ENCODE data around the gene PPIF.

The PPIF gene

DNA sequence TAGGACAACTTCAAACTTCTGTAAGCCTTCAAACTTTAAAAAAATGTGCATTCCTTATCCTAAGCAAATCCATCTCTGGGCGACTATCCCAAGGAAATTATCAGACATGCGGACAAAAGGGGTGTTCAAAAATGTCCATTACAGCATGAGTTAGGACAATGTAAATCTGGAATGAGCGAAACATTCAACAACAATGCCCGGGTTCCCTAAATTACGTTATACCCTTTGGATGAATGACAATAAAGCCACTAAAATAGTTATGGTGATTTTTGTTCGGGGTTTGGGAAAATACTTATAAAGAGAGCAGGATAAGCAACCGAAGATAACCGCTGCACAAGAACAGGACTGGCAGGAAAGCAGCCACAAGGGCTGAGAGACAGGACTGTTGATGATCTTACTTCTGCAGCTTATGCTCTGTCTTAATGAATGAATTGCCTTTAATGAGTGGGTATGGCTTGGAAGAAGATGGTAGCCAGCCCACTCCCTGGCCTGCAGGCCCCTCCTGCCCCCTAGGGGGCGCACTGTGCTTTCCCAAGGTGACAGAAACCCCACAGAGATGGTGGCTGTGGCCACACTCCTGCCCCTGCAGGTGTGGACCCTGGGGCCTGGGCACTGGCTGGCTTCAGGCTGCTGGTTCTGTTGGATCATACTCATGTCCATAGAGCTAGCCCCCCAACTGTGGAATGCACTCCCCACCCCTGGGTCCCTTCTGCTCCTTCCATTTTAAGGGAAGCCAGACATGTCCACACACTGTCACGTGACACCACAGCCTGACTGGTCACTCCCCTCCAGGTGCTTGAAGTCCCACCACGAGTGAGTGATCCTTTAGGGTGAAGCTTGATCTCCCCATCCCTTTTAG, 53.1 kb downstream of the PPIF start:
- in situ Hi-C loops (cut with HindIII; ENCODE audit: low sequenced_read_pairs): no loop called here
- no peak overlapping the region for H3K4me3 ChIP-seq (ENCODE audit: low read depth, low read length)
- no peak for DNase-seq (ENCODE audit: low read depth)
- TF ChIP-seq, protein P1, sequence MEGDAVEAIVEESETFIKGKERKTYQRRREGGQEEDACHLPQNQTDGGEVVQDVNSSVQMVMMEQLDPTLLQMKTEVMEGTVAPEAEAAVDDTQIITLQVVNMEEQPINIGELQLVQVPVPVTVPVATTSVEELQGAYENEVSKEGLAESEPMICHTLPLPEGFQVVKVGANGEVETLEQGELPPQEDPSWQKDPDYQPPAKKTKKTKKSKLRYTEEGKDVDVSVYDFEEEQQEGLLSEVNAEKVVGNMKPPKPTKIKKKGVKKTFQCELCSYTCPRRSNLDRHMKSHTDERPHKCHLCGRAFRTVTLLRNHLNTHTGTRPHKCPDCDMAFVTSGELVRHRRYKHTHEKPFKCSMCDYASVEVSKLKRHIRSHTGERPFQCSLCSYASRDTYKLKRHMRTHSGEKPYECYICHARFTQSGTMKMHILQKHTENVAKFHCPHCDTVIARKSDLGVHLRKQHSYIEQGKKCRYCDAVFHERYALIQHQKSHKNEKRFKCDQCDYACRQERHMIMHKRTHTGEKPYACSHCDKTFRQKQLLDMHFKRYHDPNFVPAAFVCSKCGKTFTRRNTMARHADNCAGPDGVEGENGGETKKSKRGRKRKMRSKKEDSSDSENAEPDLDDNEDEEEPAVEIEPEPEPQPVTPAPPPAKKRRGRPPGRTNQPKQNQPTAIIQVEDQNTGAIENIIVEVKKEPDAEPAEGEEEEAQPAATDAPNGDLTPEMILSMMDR (IDR thresholded peaks at IDR 0.05; ENCODE audit: low read depth, low read length, missing control alignments): peak; percentile 72

DNA sequence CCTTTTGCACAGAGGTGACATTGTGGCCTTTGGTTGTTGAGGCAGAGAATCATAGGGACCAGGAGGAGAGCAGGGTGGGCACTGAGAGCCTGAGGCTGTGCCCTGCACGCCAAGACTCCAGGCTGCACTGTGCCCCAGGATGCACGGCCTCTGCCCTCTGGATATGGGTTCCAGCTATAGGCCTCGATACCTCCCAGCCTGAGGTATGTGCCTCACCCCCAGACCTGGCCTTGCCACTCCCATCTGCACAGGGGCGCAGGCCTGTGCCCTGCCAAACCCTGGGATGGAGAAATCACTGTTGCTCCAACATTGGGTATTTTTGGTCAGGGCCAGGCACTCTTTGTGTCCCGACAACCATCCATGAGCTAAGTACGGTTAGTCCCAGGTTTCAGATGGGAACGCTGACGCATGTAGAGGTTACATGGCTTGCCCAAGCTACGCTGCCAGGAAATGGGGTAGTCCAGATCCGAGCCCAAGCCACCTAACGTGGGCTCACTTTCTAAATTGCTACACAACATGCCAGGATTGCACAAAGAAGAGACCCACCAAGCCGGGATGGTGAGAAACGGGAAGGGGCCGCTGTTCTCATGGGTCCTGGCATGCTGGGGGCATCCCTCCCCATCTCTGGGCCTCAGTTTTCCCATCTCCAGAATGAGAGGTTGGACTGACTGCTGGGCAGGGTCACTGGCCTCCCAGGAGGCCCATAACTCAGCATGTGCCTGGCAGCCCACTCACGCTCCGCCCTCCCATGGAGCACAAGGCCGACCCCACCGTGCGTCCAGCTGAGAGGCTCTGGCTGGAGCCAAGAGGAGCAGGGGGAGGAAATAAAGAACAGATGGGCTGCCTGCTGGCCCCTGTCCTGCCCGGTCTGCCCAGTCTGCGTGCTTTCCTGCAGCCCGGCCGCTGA, 54.0 kb downstream of the PPIF start:
- H3K4me3 ChIP-seq (ENCODE audit: low read depth, low read length): no peak overlapping the region
- DNase-seq (ENCODE audit: low read depth): no peak
- in situ Hi-C loops (cut with HindIII; ENCODE audit: low sequenced_read_pairs): no loop called here
- TF ChIP-seq, protein P1 (IDR thresholded peaks at IDR 0.05; ENCODE audit: low read depth, low read length, missing control alignments): no peak

DNA sequence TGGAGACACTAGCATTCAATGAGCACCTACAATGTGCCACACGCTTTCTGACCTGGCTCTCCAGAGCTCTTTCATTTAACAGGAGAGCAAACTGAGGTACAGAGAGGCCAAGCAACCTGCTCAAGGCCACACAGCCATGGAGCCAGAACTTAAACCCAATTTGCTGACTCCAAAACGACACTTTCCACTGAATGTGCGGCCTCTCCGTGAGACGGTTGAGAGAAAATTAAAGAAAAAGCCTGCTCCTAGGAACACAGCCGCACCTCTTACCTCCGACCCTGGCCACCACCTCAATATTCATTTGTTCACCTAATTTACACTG, 55.3 kb downstream of the PPIF start:
- in situ Hi-C loops (cut with HindIII; ENCODE audit: low sequenced_read_pairs): no loop called here
- no peak overlapping the region for H3K4me3 ChIP-seq (ENCODE audit: low read depth, low read length)
- DNase-seq (ENCODE audit: low read depth): no peak
- TF ChIP-seq, protein P1 (IDR thresholded peaks at IDR 0.05; ENCODE audit: low read depth, low read length, missing control alignments): no peak

DNA sequence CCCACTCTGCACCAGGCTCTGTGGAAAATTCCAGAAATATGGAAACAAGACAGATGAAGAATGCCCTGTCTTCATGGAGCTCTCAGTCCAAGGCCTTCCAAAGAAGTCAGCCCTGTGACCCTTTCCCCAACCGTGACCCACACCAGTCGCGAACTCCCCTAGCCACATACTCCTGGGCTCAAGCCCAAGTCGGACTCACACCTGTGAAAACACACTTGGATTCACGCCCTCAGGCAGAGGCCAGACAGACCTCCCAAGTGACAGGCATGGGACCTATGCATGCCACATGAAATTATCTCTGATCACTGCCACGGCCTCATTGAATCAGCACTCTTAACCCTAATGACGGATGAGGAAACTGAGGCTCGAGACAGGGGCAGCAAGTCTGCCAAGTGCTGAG, 55.7 kb downstream of the PPIF start:
- in situ Hi-C loops (cut with HindIII; ENCODE audit: low sequenced_read_pairs): no loop called here
- H3K4me3 ChIP-seq (ENCODE audit: low read depth, low read length): no peak overlapping the region
- TF ChIP-seq, protein P1 (IDR thresholded peaks at IDR 0.05; ENCODE audit: low read depth, low read length, missing control alignments): no peak
- DNase-seq (ENCODE audit: low read depth): no peak

DNA sequence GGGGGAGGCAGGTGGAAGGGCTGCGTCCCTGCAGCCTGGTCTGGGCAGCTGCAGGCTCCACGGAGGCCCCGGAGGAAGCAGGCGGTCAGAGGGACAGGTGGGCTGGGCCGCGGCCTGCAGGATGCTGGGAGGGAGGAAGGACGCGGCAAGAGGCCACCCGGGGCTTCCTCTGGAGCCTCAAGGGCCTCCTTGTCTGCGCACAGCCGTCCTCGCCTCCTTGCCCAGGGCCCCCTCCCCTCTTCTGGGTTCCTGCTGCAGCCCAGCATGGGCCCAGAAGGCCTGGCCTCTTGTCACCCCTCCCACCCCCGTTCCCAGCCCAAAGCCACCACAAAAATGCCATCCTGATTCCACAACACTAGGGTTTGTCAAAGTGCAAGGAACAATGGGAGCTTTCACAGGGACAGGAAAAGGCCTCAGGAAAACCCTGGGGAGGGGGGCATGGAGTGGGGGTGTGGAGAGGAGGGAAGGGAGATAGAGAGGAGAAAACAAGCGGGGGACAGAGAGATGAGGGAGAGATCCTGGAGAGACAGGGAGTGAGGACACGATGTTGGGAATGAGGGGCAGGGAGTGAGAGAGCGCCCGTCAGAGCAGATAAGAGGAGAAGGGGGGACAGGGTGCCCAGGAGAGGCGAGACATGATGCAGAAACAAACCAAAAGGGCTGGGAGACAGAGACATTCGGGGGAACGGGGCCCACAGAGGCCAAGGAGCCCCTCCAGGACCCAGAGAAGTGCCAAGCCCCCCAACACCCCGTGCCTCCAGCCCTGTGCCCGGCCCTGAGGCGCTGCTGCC, 56.4 kb downstream of the PPIF start:
- no peak for DNase-seq (ENCODE audit: low read depth)
- TF ChIP-seq, protein P1 (IDR thresholded peaks at IDR 0.05; ENCODE audit: low read depth, low read length, missing control alignments): no peak
- H3K4me3 ChIP-seq (ENCODE audit: low read depth, low read length): no peak overlapping the region
- in situ Hi-C loops (cut with HindIII; ENCODE audit: low sequenced_read_pairs): no loop called here

DNA sequence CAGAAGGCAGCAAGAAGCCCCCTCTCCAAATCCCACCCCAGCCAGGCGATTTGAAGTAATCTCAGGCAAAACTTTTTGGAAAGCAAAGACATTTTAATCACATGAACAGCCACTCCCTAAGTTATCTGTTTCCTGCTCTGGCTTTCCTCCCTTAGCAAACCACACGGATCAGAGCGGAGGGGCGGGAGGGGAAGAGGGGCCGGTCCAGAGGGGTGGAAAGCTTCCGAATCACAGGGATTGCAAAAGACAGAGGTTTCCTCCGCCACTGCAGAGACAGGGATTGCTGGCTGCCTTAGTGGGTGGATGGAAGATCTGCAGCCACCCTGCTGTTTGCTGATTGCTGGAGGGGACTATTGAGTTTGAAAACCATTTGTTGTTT, 57.0 kb downstream of the PPIF start:
- peak; percentile 72 for DNase-seq (ENCODE audit: low read depth)
- TF ChIP-seq, protein P1 (IDR thresholded peaks at IDR 0.05; ENCODE audit: low read depth, low read length, missing control alignments): no peak
- H3K4me3 ChIP-seq (ENCODE audit: low read depth, low read length): no peak overlapping the region

More for the DNA sequence above, 57.0 kb downstream of the PPIF start:
- in situ Hi-C loops (cut with HindIII; ENCODE audit: low sequenced_read_pairs): no loop called here

Measured in astrocyte of the cerebellum (primary cell).